K562 (cell line): Measurements from ENCODE around the gene NACAD. TPM values are rescaled to one million over a fixed set of nuclear protein-coding genes. Genes with fewer than 3 reads are reported as not detected.

ENCODE experiments used
- ARNT ChIP-seq, 2 experiments: fragments of 450-650 bp; IDR thresholded peaks; 2 replicates each; pipeline ENCODE4 v1.6.1; 2016; ENCODE audit warnings: mild to moderate bottlenecking in 1 of 2
- CREM ChIP-seq: IDR thresholded peaks from 2 replicates; pipeline ENCODE4 v1.6.1; 2014; ENCODE audit warnings: antibody characterized with exemption, low read depth
- DNMT1 ChIP-seq: fragments of 450-650 bp; IDR thresholded peaks from 2 replicates; pipeline ENCODE4 v1.6.1; 2016; ENCODE audit warnings: antibody characterized with exemption, mild to moderate bottlenecking
- ETV6 ChIP-seq, 3 experiments: fragments of 150-350 bp in 1 of 3; sonication (generic) in 1 of 3; formaldehyde crosslinking in 1 of 3; IDR thresholded peaks; 2 replicates each; pipeline versions ENCODE4 v1.6.1 to v1.8.0; 2014 to 2022; ENCODE audit warnings: borderline replicate concordance in 2 of 3, low read depth in 2 of 3, antibody characterized with exemption in 1 of 3, low read length in 1 of 3, mild to moderate bottlenecking in 1 of 3, missing genetic modification reagents in 1 of 3
- KLF13 ChIP-seq: fragments of 450-650 bp; IDR thresholded peaks from 2 replicates; pipeline ENCODE4 v1.6.1; 2016; ENCODE audit warnings: missing genetic modification characterization, low read depth, mild to moderate bottlenecking, missing compliant biosample characterization, moderate library complexity, borderline replicate concordance
- NFIC ChIP-seq: fragments of 450-650 bp; IDR thresholded peaks from 2 replicates; pipeline ENCODE4 v1.6.1; 2017; ENCODE audit warnings: mild to moderate bottlenecking, inconsistent platforms
- PCBP2 ChIP-seq: fragments of 200-400 bp; formaldehyde crosslinking; IDR thresholded peaks from 2 replicates; pipeline ENCODE4 v1.6.1; 2018; ENCODE audit warnings: low read length, low read depth, mild to moderate bottlenecking, moderate library complexity; ENCODE audit not compliant: poor library complexity, severe bottlenecking
- PHF21A ChIP-seq: fragments of 450-650 bp; IDR thresholded peaks from 2 replicates; pipeline ENCODE4 v1.6.1; 2017; ENCODE audit warnings: low read depth, borderline replicate concordance
- POLR2AphosphoS2 ChIP-seq: IDR thresholded peaks from 2 replicates; pipeline ENCODE4 v1.6.1; 2012; ENCODE audit warnings: low read length, improper control_type of control experiment
- POLR2G ChIP-seq: fragments of 200-400 bp; formaldehyde crosslinking; IDR thresholded peaks from 2 replicates; pipeline ENCODE4 v1.6.1; 2017; ENCODE audit warnings: low read depth, mild to moderate bottlenecking, antibody characterized with exemption, low read length, moderate library complexity
- RFX1 ChIP-seq: fragments of 450-650 bp; IDR thresholded peaks from 2 replicates; pipeline ENCODE4 v1.6.1; 2016; ENCODE audit warnings: mild to moderate bottlenecking, moderate library complexity
- SMC3 ChIP-seq: conservative IDR thresholded peaks from 2 replicates; pipeline ENCODE4 v1.6.1; 2011; ENCODE audit warnings: low read depth, low read length, improper control_type of control experiment; ENCODE audit not compliant: insufficient read depth
- SRSF1 ChIP-seq: fragments of 200-400 bp; formaldehyde crosslinking; IDR thresholded peaks from 2 replicates; pipeline ENCODE4 v1.6.1; 2017; ENCODE audit warnings: mild to moderate bottlenecking, low read depth, low read length, moderate library complexity
- ZFP1 ChIP-seq: fragments of 450-650 bp; formaldehyde crosslinking; IDR thresholded peaks from 2 replicates; pipeline ENCODE4 v1.4.0; 2020; ENCODE audit warnings: mild to moderate bottlenecking, mixed read lengths
- ZFX ChIP-seq: sonication (generic); formaldehyde crosslinking; IDR thresholded peaks from 2 replicates; pipeline ENCODE4 v1.8.0; 2022; ENCODE audit warnings: mild to moderate bottlenecking, missing genetic modification reagents, moderate library complexity
- ZNF212 ChIP-seq: fragments of 450-650 bp; formaldehyde crosslinking; IDR thresholded peaks from 2 replicates; pipeline ENCODE4 v1.4.0; 2020; ENCODE audit warnings: mild to moderate bottlenecking
- ZNF561 ChIP-seq: fragments of 450-650 bp; formaldehyde crosslinking; conservative IDR thresholded peaks from 2 replicates; pipeline ENCODE4 v1.4.0; 2020; ENCODE audit warnings: mild to moderate bottlenecking, moderate library complexity
- polyA plus RNA-seq, 8 experiments: library from polyadenylated mRNA; depleted of rRNA in 4 of 8; stranded (reverse) in 5 of 8; unstranded in 3 of 8; fragments of >200 nt; fragmentation: Nextera tagmentation in 2 of 8; fragmentation: Illumina TruSeq in 1 of 8; extraction: Ambion mirVana in 2 of 8; extraction: Trizol in 1 of 8; gene quantifications; 2 replicates each; pipeline versions ENCODE4 v1.2.1 to v1.2.3, GENCODE V29; 2011 to 2014; ENCODE audit warnings: inconsistent platforms in 1 of 8, missing spikeins in 1 of 8
- total RNA-seq, 7 experiments: library from RNA; depleted of rRNA in 6 of 7; stranded (reverse); fragments of >200 nt in 6 of 7; fragmentation: Illumina TruSeq in 2 of 7; extraction: Trizol in 2 of 7; gene quantifications; 2 replicates each; pipeline versions ENCODE4 v1.2.1 to v1.2.3, GENCODE V29; 2011 to 2021; ENCODE audit warnings: low replicate concordance in 1 of 7
- TF ChIP-seq, protein P1 (sequence below): fragments of 450-650 bp; formaldehyde crosslinking; conservative IDR thresholded peaks from 2 replicates; pipeline ENCODE4 v1.4.0; 2022; ENCODE audit warnings: mild to moderate bottlenecking, missing genetic modification characterization
- TF ChIP-seq, protein P2 (sequence below): fragments of 250-450 bp; sonication (Bioruptor Pico); IDR thresholded peaks from 2 replicates; pipeline ENCODE4 v1.5.0; 2020; ENCODE audit warnings: mild to moderate bottlenecking, borderline replicate concordance
- TF ChIP-seq, protein P3 (sequence below), 3 experiments: IDR thresholded peaks in 2 of 3; conservative IDR thresholded peaks in 1 of 3; 2 replicates each; pipeline ENCODE4 v1.5.1; 2011 to 2012; ENCODE audit warnings: low read length in 3 of 3, mild to moderate bottlenecking in 3 of 3, control low read depth in 2 of 3, improper control_type of control experiment in 1 of 3, inconsistent platforms in 1 of 3, low read depth in 1 of 3, mixed read lengths in 1 of 3, moderate library complexity in 1 of 3; ENCODE audit not compliant: insufficient read depth in 2 of 3
- TF ChIP-seq, protein P4 (sequence below): IDR thresholded peaks from 2 replicates; pipeline ENCODE4 v1.6.1; 2014; ENCODE audit warnings: antibody characterized with exemption

The NACAD gene
- total and polyA plus RNA-seq, 9 of the 15 experiments (the other 6 are each of a cell fraction or from before 2014, with no cell fraction given), result under 0.01 to 0.03 (median 0.02) TPM; not detected in 5

DNA sequence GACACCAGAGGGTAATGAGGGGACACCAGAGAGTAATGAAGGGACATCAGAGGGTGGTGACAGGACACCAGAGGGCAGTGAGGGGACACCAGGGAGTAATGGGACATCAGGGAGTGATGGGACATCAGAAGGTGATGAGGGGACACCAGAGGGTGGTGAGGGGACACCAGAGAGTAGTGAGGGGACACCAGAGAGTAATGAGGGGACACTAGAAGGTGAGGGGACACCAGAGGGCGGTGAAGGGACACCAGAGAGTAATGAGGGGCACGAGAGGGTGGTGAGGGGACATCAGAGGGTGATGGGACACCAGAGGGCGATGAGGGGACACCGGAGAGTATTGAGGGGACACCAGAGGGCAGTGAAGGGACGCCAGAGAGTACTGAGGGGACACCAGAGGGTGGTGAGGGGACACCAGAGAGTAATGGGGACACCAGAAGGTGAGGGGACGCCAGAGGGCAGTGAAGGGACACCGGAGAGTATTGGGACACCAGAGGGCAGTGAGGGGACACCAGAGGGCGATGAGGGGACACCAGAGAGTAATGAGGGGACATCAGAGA, 10.6 kb downstream of the NACAD start (continued):
- TF ChIP-seq ETV6 (IDR thresholded peaks at IDR 0.05; ENCODE audit: borderline replicate concordance in 1 of 2, low read depth in 2 of 2, low read length in 1 of 2) (no peak), ETV6 (CRISPR knock-in tag; IDR thresholded peaks at IDR 0.05; ENCODE audit: borderline replicate concordance) (no peak), PHF21A (no peak), PCBP2 (no peak), POLR2AphosphoS2 (peak; percentile 90; the same call in 1 of the 2 replicates), ZFP1 (CRISPR knock-in tag) (no peak), SRSF1 (no peak), SMC3 (0 out of 2 replicates have a peak, but pooled peaks have one; percentile 17), POLR2G (no peak), DNMT1 (no peak), KLF13 (tag) (no peak), ARNT (IDR thresholded peaks at IDR 0.05) (no peak), ZFX (no peak), ZNF212 (CRISPR knock-in tag) (no peak), CREM (no peak), ZNF561 (no peak), RFX1 (no peak), NFIC (0 out of 2 replicates have a peak, but pooled peaks have one; percentile 16)
- TF ChIP-seq, protein P1, sequence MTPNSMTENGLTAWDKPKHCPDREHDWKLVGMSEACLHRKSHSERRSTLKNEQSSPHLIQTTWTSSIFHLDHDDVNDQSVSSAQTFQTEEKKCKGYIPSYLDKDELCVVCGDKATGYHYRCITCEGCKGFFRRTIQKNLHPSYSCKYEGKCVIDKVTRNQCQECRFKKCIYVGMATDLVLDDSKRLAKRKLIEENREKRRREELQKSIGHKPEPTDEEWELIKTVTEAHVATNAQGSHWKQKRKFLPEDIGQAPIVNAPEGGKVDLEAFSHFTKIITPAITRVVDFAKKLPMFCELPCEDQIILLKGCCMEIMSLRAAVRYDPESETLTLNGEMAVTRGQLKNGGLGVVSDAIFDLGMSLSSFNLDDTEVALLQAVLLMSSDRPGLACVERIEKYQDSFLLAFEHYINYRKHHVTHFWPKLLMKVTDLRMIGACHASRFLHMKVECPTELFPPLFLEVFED (CRISPR knock-in tag), result 0 out of 2 replicates have a peak, but pooled peaks have one; percentile 66
- TF ChIP-seq, protein P2, sequence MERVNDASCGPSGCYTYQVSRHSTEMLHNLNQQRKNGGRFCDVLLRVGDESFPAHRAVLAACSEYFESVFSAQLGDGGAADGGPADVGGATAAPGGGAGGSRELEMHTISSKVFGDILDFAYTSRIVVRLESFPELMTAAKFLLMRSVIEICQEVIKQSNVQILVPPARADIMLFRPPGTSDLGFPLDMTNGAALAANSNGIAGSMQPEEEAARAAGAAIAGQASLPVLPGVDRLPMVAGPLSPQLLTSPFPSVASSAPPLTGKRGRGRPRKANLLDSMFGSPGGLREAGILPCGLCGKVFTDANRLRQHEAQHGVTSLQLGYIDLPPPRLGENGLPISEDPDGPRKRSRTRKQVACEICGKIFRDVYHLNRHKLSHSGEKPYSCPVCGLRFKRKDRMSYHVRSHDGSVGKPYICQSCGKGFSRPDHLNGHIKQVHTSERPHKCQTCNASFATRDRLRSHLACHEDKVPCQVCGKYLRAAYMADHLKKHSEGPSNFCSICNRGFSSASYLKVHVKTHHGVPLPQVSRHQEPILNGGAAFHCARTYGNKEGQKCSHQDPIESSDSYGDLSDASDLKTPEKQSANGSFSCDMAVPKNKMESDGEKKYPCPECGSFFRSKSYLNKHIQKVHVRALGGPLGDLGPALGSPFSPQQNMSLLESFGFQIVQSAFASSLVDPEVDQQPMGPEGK (CRISPR knock-in tag), result no peak
- TF ChIP-seq, protein P3, sequence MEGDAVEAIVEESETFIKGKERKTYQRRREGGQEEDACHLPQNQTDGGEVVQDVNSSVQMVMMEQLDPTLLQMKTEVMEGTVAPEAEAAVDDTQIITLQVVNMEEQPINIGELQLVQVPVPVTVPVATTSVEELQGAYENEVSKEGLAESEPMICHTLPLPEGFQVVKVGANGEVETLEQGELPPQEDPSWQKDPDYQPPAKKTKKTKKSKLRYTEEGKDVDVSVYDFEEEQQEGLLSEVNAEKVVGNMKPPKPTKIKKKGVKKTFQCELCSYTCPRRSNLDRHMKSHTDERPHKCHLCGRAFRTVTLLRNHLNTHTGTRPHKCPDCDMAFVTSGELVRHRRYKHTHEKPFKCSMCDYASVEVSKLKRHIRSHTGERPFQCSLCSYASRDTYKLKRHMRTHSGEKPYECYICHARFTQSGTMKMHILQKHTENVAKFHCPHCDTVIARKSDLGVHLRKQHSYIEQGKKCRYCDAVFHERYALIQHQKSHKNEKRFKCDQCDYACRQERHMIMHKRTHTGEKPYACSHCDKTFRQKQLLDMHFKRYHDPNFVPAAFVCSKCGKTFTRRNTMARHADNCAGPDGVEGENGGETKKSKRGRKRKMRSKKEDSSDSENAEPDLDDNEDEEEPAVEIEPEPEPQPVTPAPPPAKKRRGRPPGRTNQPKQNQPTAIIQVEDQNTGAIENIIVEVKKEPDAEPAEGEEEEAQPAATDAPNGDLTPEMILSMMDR (IDR thresholded peaks at IDR 0.05 in 2 of 3, conservative IDR thresholded peaks at IDR 0.05 in 1 of 3; ENCODE audit: insufficient read depth in 2 of 3, low read depth in 1 of 3, low read length in 3 of 3), result peak; percentile 62 to 96 (median 77)
- TF ChIP-seq, protein P4, sequence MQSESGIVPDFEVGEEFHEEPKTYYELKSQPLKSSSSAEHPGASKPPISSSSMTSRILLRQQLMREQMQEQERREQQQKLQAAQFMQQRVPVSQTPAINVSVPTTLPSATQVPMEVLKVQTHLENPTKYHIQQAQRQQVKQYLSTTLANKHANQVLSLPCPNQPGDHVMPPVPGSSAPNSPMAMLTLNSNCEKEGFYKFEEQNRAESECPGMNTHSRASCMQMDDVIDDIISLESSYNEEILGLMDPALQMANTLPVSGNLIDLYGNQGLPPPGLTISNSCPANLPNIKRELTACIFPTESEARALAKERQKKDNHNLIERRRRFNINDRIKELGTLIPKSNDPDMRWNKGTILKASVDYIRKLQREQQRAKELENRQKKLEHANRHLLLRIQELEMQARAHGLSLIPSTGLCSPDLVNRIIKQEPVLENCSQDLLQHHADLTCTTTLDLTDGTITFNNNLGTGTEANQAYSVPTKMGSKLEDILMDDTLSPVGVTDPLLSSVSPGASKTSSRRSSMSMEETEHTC, result no peak
